ENCODE results near the gene THOP1.

DNA sequence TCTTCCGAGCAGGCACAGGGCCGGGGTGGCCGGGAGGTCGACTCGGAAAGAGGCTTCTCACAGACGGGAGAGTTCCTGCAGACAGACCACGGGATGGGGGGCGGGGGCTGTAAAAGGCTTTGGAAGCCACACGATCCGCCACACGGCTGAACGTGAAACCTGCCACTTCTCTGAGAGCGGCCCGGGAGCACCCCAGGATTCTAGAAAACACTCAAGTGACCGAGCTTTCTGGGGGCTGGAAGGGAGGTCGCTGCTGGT is 29.9 kb upstream of the THOP1 start:
- TF ChIP-seq CTCF (IDR thresholded peaks at IDR 0.05) (no peak), POLR2AphosphoS5 (IDR thresholded peaks at IDR 0.05) (no peak), POLR2A (IDR thresholded peaks at IDR 0.05) (no peak)
